Stimulated activated CD8-positive, alpha-beta memory T cell treated with anti-CD3 and anti-CD28 coated beads, Interleukin-12 subunit alpha, Interleukin-12 subunit beta, amount 100 ng/mL, for 24 hours (primary cell): ENCODE results near the gene RAP1A.
"Not testable (repeated sequence)": the region's sequence is repeated elsewhere in the genome, so short reads cannot be mapped to it uniquely, and the experiment has no call there.

Experiments
- DNase-seq: peaks from one replicate; pipeline ENCODE4 v3.0.0-alpha.2; 2020; ENCODE audit errors: extremely low read depth

RAP1A gene

DNA sequence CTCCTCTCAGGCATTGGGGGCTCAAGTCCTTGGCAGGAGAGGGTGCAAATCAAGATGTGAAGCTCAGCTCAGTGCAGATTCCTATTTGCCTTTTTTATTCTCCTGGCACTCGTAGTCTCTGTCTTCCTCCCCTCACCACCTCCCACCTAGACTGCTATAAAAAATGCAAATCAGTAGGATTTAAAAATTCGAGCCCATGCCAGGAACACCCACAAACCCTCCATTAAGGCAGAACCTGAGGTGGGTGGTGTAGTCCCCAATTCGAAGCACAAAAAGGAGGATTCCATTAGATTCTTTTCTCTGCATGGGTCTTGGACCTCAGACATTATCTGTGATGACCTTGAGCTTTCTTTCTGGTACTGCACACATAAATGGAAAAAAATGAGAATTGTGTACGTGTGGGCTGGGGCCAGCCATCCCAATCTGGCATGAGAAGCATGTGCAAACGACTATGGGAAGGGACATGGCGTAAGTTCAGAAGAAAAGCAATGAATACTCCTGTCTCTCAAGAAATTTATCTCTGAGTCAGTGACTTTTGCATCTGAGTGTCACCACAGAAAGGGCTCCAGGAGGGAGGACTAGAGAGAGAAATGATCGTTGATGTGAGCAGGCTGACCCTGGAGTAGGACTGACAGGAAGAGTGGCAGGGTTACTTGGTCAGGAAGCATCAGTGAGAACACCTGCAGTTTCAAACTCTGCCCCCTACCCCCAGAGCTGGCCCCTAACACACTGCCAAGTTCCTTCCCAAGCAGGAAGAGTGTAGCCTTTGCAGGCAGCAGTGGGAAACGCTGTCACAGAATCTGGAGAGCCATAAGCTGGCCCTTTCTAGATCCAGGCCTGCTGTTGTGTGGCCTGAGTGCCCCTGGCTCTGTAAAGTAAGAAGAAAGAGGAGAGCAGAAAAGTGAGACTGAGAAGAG, 117.9 kb downstream of the RAP1A start:
- DNase-seq, result no peak

DNA sequence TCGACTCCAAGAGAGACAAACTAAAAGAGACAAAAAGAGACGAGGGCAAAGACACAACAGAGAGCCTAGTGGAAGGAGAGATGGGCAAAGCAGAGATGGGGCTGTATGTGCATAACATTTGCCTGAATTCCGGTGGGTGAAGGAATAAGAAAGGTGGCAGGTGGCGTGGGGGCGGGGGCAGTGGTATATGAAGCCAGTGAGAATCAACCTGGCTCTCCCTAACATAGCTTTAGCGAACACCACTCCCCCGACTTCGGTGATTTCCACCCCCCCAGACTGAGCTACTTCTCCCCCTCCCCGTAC, 118.5 kb downstream of the RAP1A start:
- DNase-seq, result no peak

DNA sequence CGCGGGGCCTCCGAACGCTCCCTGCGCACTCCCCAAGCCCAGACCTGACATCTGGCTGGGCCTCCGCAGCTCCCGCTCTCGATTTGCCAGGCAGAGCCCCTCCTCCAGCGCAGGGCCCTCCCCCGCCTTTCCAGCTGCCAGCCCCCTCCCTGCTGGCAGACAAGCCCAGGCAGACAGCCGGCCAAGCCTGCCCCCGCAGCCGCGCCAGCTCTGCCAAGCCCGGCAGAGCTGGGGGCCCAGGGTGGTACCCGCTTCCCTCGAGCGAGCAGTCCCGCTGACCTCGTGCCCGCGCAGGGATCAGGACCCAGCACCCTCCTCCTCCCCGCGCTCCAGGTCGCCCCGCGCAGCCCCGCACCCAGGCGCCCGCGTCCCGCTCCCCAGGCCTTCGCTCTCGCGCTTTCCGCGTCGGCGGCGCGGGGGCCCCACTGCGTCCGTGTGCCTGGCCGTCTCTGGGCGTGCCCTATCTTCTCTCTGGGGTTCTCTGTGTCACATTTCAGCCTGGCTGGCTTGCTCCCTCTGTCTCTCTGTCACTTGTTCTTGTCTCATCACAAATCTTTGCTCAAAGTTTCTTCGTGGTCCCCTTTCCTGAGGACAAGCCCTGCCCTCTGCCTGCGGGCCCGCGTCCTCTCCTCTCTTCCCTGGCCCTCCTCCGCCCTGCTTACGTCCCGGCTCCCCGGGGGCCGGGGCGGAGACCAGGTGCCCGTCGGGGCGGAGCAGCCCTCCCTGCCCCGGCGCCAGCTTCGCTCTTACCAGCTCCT, 119.0 kb downstream of the RAP1A start:
- no peak for DNase-seq

DNA sequence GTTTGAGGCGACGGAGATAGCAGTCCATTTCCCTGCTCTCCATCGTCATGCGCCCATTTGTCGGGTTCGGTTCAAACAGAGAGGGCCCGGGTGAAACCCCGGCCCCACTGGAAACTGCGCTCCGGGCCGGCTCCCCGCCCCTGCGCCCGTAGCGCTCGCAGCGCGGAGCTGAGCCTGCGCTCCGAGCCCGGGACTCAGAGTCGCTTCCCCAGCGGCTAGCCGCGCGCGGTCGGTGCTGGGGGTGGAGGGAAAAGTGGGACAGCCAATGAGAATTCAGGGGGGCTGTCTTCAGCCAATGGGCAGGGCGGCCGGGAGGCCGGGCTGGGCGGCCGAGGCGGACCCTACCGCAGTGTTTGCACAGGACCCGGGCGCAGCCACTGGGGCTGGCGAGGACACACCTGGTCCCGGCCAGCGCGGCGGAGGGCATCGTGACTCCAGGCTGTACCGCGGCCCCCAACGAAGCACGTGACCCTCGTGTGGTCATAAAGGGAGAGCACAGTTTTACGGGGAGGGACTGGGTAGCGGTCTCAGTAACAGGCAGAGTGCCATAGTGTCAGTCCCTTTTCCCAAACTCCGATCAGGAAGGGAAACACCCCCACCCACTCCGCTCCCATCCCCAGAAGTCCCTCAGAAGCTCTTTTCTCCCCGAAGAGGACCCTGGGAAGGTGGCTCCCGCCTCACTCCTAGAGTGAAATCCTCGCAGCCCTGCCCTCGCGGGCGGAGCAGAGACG, 119.8 kb downstream of the RAP1A start, which contains the start of gene INKA2:
INKA2 (minus strand) TSS at position 202 of the 731 bp plus-strand sequence; CDS start at position 49, 153 bp downstream.
- DNase-seq, result peak; percentile 52

DNA sequence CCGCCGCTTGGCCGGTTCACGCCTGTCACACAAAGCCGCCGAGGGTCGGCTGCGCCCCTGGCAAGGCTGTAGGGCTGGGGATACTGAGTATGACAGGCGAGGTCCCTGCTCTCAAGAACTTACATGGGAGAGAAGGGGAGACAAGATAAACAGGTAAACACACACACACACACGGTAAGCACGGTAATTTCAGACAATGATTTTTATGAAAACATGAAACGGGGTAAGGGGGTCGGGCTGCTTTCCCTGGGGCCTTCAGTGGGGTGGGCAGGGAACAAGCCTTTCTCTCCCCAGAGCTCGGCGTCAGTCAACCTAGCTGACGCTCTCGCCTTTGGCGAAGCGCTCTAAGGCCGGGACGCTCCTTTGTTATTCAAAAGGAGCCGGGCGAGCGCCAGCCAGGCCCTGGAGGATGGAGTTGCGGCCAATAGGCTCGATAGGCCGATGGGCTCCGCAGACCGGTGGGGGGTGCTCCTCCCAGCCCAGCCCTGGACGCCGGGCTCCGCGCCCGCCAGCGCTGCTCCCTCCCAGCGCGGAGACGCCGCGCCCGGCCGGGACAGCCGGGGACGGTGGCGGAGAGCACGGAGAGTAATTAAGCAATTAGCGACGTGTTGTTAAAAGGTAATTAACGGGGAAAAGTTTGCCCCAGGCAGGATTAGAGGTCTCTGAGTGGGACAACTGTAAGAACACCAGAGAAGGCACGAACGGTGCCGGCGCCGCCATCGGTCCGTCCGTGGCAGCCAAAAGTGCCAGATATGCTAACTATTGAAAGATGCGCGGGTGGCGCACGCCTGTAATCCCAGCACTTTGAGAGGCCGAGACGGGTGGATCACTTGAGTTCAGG, 120.6 kb downstream of the RAP1A start:
- DNase-seq, result no peak

DNA sequence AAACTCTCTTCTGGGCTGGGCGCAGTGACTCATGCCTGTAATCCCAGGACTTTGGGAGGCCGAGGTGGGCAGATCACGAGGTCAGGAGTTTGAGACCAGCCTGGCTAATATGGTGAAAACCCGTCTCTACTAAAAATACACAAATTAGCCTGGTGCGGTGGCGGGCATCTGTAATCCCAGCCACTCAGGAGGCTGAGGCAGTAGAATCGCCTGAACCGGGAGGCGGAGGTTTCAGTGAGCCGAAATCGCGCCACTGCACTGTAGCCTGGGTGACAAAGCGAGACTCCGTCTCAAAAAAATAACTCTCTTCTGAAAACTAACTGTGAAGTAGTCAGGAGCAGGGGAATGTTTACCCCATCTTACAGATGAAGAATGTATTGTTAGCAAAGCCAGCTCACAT, 122.7 kb downstream of the RAP1A start:
- not testable (repeated sequence) for DNase-seq

DNA sequence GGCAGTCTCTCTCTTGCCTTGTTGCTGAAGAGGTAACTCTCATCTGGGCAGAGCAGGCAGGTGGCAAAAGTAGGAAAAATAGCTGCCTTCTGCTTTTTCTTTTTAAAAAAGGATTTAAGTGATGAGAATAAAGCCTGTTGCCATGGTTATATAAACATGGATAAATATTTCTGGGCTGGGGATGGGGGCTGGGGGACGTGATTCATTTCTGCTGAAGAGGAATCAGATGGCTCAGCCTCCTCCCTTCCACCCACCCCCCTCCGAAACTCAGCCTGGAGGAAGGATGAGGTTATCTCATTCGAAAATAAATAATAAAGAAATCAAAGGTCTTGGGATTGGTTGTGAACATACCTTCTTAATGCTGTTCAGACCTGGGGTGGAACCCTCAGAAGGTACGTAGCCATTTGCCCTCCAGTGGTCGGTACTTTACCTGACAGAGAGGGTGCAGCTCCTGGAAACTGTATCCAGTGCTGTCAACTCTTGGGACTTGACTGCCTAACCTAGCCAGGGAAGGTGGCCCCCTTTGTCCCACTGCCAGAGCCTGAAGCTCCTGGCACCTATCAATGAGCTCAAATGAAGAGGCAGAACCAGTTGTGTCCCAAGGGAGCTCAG, 123.5 kb downstream of the RAP1A start:
- DNase-seq, result no peak

DNA sequence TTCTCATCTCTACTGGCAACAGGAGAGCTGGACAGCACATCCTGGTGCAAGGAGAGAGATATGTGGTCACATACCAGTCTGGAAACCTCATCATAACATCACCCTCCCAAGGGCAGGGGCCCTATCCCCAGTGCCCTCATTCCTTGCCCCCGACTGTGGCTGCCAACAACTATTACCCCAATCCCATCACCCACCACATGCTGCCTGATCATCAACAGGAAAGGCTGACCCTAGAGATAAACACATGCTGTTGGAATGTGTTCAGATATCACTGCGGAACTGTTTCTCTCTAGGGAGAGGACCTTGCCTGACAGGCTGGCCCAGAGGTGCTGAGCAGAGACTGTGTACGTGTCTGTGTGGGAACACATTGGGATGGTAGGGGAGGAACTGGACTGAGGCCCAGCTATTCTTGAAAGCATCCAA, 124.1 kb downstream of the RAP1A start:
- DNase-seq, result no peak

DNA sequence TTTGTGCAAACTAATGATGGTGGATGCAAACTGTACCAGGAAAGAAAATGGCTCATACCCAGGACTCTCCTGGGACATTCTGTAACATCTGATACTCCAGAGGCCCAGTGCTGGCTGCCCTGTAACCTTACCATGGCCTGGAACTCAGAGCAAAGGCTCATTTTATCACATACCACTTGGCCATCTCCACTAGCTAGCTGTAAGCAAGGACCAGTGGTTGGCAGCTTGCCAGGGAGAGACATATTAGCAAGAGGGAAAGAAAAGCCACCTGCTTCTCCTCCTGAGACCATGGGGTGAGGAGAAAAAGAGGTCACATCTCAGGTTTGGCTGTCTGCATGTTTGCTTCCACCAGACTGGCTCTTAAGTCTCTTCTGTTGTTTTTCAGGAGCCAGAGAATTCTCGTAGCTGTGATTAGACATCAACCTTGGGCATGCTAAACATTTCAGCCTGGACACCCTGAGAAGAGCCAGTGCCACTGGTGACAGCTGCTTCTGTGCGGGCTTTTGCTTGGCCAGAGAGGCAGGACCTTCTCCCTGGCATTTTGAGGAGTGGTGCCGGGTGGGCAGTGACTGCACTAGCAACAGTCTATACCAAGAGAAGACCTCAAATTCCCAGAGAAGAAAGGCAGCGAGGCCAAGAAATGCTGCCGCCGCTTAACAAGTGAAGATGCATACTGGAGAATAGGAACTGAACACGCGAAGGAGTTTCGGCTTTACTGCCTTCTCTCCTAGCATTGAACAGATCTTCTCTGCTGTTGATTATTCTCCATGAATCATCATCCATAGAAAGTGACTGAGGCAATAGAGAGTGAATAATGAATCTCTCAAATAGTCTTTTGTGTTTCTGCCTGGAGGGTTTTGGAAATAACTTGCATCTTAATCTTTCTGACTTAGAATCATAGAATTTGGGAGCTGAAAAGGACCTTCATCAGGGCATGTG, 126.4 kb downstream of the RAP1A start:
- DNase-seq, result no peak

DNA sequence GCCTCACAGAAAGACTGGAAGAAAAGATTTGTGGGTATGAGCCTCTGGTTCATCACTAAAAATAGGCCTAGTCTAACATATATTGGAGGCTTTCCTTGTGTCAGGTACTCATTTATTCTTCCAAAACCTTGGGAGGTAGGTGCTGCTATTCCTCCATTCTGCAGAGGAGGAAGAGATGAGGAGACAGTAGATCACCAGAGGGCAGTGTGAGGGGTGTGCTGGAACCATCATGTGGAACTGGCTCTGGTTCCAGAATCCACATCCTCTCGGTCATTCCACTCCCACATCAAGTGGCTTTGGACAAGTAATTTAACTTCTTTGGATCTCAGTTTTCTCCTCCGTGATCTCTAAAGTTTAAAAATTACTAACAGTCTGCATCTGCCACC, 127.0 kb downstream of the RAP1A start:
- no peak for DNase-seq

DNA sequence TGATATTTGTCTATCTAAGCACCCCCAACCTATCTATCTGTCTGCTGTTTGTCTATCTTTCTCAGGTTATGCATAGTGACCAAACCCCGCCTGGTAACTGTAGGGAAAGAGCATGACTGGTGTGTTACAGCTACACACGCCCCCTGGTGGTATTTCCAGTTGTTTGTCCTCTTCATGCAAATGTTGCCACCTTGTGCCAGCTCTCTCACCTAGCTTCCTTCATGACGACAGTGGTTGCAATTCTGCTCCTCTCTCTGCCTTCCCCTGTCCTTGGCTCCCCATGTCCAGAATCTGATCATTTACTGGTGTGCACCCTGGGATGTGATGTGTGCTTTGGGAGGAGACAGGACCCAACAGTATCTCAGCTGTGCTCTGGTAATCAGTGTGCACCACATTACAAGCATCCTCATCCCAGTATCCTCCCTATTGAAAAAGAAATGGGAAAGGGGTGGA, 127.7 kb downstream of the RAP1A start:
- no peak for DNase-seq

DNA sequence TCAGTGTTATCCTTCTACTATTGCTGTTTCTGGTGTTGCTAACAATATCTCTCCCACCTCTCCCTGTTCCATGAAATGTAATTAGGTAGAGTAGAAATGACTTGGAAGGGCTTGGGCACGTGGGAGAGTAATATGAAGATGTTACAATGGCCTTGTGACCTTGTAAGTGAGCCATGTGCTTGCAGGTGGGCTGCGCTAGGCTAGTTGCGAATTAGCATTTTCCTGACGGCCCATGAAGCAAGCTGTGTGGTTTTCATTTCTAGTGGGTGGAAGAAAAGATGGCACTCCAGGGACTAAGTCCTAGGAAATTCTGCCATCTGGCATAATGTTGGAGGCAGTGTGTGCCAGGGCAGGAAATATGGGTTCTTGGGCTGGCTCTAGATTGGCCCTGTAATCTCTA, 128.4 kb downstream of the RAP1A start:
- DNase-seq, result no peak

DNA sequence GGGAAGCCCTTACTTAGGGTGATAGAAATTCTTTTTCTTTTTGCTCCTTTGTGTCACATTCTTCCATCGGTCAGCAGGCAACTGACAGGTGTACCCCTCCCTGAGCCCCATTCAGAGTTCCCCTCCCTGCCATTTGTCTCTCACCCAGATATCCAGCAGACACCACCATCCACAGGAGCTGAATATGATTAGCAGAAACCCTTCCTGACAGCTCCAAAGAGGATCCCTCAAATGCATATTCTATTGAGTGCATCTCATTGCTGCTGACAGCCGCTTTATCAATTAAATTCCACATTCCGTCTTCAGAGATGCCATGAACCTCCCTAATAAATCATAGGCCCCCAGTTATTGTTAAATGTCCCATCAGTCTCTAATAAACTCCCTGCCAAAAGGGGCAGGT, 130.0 kb downstream of the RAP1A start:
- no peak for DNase-seq

DNA sequence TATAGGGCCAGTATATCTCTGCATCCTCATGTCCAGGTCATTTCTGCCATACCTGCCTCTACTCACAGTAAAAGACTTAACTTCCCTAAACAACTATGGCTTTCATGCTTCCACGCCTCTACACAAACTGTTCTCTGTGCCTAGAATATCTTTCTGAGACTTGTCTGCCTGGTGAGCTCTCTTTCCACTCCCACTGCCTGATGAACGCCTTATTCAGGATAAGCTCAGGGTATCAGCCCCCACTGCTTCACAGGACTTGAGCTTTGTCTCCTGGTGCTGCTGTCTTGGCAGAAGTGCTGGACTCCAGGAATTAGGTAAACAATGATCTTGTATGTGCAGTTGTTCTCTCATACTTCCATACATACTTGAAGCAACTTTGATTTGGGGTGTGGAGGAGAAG, 131.3 kb downstream of the RAP1A start:
- DNase-seq, result no peak

DNA sequence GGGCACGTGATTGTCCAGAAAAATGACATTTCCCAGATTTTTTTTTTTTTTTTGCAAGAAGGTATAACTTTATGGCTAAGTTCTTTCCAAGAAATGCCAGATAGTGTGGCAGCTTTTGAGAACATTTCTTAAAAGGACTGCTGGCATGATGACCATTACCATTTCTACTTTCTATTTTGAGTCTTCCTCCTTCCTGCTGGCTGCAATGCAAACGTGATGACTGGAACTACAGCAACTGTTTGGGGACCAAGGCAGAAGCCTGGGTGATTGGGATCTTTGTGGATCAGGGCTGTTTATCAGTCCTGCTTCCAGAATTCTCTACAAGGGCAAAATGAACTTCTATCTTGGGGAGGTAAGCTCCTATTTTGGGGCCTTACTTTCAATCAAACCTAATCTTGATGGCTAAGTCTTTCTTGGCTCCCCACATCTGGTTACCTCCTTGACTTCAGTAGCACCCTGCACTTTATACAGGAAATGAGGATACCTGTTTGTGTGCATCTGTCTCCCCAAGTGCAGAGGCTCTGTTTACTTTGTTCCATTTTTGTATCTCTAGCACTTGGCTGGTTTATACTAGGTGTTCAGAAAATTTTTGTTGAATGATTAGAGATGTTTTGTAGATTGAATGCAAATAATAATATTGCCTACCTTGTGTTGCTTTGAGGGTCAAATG, 132.5 kb downstream of the RAP1A start:
- no peak for DNase-seq

DNA sequence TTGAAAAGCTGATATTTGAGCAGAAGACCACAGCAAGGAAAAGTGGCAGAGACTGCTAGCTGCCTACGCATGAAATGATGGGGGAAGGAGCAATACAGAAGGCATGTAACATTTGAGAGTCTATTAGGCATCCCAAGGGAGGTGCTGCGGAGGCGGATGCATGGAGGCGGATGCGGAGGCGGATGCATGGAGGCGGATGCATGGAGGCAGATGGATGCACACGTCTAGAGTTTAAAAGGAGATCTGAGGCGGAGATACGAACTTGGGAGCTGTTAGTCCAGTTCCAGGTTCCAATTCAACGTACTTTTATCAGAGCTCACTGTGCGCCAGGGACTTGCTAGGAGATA, 135.4 kb downstream of the RAP1A start:
- no peak for DNase-seq

DNA sequence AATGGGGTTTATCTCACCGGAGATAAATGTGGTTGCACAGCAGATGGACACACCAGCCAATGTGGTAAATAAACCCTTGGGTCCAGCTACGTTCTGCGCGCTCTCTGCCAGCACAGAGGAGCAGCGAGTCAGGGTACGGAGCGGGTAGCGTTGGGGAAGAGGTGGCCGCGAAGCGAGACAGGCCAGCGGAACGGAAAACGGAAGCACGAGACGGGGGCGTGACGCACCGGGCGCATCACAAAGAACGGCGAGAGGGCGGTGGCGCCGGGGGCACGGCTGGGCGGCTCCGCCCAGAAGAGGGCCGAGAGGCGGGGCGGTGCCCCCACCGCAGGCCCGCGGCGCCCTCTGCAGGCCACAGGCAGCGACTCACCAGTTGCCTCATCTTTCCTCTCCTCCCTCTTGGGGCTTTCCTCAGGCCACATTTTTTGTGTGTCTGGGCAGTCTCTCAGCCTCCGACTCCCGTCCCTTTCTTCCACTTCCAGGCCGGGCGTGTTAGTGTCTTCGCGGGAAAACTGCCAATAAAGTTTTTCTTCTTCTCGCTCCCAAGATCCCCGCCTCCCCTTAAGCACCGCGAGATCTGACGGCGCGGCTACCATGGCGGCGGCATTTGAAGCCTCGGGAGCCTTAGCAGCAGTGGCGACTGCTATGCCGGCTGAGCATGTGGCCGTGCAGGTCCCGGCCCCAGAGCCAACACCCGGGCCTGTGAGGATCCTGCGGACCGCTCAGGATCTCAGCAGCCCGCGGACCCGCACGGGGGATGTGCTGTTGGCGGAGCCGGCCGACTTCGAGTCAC, 135.9 kb downstream of the RAP1A start, which contains the start of gene DDX20:
DDX20 (plus strand) TSS at position 571 of the 793 bp plus-strand sequence; CDS start at position 595, 24 bp downstream.
- peak; percentile 82 for DNase-seq

DNA sequence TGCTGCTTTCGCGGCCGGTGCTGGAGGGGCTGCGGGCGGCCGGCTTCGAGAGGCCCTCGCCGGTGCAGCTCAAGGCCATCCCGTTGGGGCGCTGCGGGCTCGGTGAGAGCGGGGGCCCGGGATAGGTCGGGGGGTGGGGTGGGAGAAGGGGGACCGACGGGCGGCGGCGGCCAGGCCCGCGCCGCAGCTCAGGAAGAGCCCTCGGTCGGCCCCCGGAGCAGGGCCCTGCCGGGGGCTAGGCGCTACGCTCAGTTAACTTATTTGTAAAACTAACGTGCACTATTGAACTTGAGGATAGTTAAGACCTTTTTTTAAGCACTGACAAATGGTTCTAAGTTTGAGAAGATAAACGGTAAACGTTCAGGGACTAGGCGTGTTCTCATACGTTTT, 136.5 kb downstream of the RAP1A start:
- no peak for DNase-seq
